GM12878 (cell line): ENCODE measurements around the gene NDEL1.

Experiments
- CBFB ChIP-seq: IDR thresholded peaks from 2 replicates; pipeline ENCODE4 v1.6.1; 2016; ENCODE audit warnings: antibody characterized with exemption, low read depth
- CEBPB ChIP-seq, 2 experiments: fragments of 150-350 bp in 1 of 2; IDR thresholded peaks; 2 replicates each; pipeline ENCODE4 v1.6.1; 2012 to 2014; ENCODE audit warnings: low read depth in 2 of 2, low read length in 2 of 2, borderline replicate concordance in 1 of 2, inconsistent platforms in 1 of 2
- CREB1 ChIP-seq: IDR thresholded peaks from 2 replicates; pipeline ENCODE4 v1.6.1; 2012; ENCODE audit warnings: low read depth, mild to moderate bottlenecking, inconsistent platforms
- CTCF ChIP-seq, 3 experiments: IDR thresholded peaks in 2 of 3; conservative IDR thresholded peaks in 1 of 3; 2 replicates each; pipeline ENCODE4 v1.5.1; 2011; ENCODE audit warnings: low read depth in 3 of 3, low read length in 3 of 3, mild to moderate bottlenecking in 3 of 3, control low read depth in 2 of 3, moderate library complexity in 2 of 3, inconsistent platforms in 1 of 3, mixed read lengths in 1 of 3; ENCODE audit not compliant: control insufficient read depth in 2 of 3, insufficient read depth in 1 of 3; ENCODE audit errors: extremely low read depth in 1 of 3
- ELK1 ChIP-seq: IDR thresholded peaks from 2 replicates; pipeline ENCODE4 v1.6.1; 2012; ENCODE audit warnings: low read depth, low read length, improper control_type of control experiment
- EP300 ChIP-seq, 2 experiments: fragments of 150-350 bp in 1 of 2; IDR thresholded peaks; 2 replicates each; pipeline ENCODE4 v1.6.1; 2011 to 2012; ENCODE audit warnings: low read depth in 2 of 2, low read length in 2 of 2, borderline replicate concordance in 1 of 2, improper control_type of control experiment in 1 of 2, inconsistent platforms in 1 of 2; ENCODE audit not compliant: control insufficient read depth in 1 of 2
- MAX ChIP-seq: IDR thresholded peaks from 2 replicates; pipeline ENCODE4 v1.6.1; 2012; ENCODE audit warnings: low read depth, low read length, improper control_type of control experiment
- RFX5 ChIP-seq: IDR thresholded peaks from 2 replicates; pipeline ENCODE4 v1.6.1; 2011; ENCODE audit warnings: low read depth, low read length, improper control_type of control experiment
- SMAD1 ChIP-seq: fragments of 450-650 bp; IDR thresholded peaks from 2 replicates; pipeline ENCODE4 v1.6.1; 2018; ENCODE audit warnings: mild to moderate bottlenecking, low read depth; ENCODE audit not compliant: partially characterized antibody
- SMC3 ChIP-seq: IDR thresholded peaks from 2 replicates; pipeline ENCODE4 v1.6.1; 2011; ENCODE audit warnings: low read length, improper control_type of control experiment, borderline replicate concordance
- SRF ChIP-seq, 2 experiments: IDR thresholded peaks; 2 replicates each; pipeline ENCODE4 v1.6.1; 2011; ENCODE audit warnings: low read depth in 2 of 2, low read length in 2 of 2, mild to moderate bottlenecking in 1 of 2, moderate library complexity in 1 of 2
- TAF1 ChIP-seq: IDR thresholded peaks from 2 replicates; pipeline ENCODE4 v1.6.1; 2011; ENCODE audit warnings: mild to moderate bottlenecking, low read depth, low read length, borderline replicate concordance

- TF ChIP-seq RFX5 (no peak), CTCF (IDR thresholded peaks at IDR 0.05 in 2 of 3, conservative IDR thresholded peaks at IDR 0.05 in 1 of 3; ENCODE audit: control insufficient read depth in 2 of 3, extremely low read depth in 1 of 3, insufficient read depth in 1 of 3, low read depth in 3 of 3, low read length in 3 of 3) (no peak), SRF (IDR thresholded peaks at IDR 0.05; ENCODE audit: low read depth in 2 of 2, low read length in 2 of 2) (no peak), CBFB (no peak), ELK1 (no peak), MAX (no peak), SMAD1 (no peak), SMC3 (no peak), CEBPB (IDR thresholded peaks at IDR 0.05; ENCODE audit: borderline replicate concordance in 1 of 2, low read depth in 2 of 2, low read length in 2 of 2) (no peak), EP300 (IDR thresholded peaks at IDR 0.05; ENCODE audit: borderline replicate concordance in 1 of 2, control insufficient read depth in 1 of 2, low read depth in 2 of 2, low read length in 2 of 2) (no peak), TAF1 (no peak), CREB1 (no peak)
Observed at GRCh38 chr17:8438441-8438840, 2.8 kb downstream of the NDEL1 start.
